NOMO-1 treated with DMSO at 0.1 percent for 48 hours (cell line): ENCODE results near the gene UPK2.

Experiments
- DNase-seq: peaks from one replicate; lab custom pipeline; 2025; ENCODE audit not compliant: unreplicated experiment; lab: John Stamatoyannopoulos, UW

The UPK2 gene

DNA sequence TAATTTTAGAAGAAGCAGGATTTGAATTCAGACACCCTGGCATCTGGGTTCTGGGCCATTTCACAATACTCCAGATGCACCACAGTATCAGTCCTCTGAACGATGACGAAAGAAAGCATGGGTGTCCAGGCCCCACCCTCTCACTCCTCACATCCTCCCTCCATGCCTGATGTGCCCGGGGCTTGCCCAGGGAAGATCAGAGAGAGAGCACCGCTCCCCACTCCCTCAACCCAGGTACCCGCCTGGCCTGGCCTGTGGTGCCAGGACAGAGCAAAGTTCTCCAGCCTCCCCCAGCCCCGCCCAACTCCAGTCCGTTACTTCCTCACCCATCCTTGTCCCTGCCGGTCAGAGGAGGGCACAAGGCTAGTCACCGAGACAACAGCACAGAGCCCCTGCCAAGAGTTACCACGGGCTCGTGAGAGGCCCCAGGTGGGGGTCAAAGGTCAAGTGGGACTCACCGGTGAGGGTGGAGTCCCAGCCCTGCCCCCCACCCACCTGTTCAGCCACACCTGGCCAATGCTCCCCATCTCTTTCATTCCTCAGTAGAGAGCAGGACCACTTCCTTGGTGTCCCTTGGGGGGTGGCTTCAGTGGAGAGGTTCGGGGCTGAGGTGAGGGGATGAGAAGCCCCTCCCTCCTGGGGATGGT lies 38.5 kb upstream of the UPK2 start:
- peak; percentile 66 for DNase-seq

DNA sequence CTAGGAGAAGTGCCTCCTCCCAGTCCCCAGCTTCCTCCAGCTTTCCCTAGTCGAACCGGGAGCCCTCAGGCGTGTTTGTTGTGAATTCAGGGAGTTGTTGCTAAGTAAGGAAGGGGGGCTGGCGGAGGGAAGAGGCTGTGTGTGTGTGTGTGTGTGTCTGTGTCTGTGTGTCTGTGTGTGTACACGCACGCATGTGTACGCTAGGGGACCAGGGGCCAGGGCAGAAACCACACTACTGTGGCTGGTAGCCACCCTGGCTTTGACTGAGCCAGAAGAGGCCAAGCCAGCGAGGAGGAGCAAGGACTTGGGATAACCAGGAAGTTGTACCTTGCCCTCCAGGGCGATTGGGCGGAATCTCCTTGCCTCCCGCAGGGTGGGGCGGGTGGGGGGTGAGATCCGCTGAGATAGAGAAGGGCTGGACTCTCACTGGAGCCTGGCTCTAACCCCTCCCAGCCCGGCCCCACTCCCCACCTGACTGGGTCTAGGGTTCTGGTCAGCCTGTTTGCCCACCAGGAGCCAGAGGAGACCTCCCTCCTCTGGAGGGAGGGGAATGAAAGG lies 37.9 kb upstream of the UPK2 start:
- DNase-seq: no peak

DNA sequence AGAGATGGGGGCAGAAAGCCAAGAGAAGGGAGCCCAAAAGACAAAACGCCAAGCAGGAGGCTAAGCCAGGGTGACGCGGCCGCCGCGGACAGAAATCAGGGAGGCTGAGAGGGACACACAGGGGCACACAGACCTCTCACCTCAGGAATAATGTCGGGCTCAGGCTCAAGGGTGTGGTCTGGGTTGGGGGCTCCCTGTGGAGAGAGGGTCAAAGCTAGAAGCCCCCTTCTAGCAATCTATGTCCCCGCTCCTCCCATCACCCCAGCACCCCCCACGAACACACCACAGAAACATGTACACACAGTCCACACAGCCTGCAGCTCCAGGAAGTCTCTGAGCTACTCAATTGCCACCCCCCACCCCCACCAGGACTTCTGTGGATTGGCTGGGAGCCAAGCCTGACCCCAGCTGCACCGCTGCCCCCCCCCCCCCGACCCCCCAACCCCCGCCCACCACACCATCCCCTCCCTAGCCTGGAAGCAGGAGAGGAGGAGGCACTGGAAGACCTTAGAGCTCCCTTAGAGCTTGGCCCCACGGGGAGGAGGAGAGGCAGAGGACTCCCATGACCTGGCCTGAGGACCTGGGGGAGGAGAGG lies 37.3 kb upstream of the UPK2 start:
- DNase-seq: no peak

DNA sequence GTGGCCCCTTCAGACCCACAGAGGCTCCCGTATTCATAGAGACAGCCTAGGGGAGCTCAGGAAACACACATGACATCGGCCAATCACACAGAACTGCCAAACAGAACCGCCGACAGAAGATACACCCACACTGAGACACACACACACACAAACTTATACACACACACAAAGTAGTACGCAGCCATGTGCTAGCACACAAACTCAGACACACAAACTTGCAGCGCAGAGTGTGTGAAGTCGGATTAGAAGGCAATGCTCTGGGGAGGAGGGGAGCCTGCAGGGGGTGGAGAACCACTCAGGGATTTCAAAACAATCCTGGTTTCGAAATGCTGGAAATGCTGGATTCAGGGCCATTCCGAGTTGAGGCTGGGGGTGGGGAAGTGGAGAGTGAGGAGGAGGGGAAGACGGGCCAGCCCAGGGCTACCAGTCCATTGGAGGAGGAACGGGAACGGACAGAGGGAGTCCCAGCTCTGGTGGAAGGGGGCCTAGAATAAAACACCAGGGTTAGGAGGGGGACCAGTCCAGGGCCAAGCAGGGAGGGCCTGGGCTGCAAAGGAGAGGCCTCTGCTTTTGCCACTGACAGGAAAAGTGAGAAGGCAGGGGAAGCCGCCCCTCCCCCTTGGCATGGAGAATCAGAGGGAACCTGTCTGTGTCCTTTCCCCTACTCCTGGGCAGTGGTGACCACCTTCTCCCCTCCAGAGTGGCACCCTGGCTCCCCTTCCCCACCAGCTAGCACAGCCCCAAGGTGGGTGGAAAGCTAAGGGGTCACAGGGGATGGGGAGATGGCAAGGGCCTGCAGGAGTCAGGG lies 34.8 kb upstream of the UPK2 start:
- no peak for DNase-seq

DNA sequence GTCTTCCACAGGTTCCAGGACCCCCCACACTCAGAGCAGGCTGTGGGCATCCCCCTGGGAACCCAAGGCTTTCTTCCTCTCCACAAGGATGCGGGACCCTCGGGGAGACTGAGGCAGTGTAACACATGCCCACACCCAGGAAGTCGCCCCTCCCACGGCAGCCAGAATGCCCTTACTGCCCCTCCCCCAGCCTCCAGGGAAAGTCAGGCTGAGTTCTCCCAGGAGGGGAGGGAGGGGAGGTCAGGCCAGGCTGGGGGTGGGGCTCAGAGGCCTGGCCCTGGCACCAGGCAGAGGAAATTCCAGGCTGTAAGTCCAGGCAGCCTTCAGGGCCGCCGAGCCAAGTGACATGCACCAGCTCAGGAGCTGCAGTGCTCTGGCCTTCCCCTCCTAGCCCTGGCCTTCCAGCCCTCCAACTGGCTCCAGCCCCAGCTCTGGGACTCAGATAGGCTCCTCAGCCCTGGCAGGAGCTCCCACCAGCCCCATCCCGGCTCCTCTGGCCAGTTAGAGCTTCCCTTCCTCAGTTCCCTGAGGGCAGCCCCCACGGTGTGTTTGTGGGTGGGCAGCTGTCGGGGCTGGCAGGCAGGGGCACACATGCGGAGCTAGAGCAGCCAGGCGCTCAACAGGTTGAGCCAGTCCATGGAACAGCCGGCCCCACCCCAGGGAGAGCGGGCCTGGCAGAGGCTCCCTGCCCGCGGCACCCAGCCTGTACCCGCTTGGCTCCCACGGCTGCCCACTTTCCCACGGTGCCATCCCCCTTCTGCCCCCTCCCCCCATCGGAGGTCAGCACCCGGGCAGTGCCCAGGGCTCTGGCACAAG lies 34.0 kb upstream of the UPK2 start:
- DNase-seq: no peak

DNA sequence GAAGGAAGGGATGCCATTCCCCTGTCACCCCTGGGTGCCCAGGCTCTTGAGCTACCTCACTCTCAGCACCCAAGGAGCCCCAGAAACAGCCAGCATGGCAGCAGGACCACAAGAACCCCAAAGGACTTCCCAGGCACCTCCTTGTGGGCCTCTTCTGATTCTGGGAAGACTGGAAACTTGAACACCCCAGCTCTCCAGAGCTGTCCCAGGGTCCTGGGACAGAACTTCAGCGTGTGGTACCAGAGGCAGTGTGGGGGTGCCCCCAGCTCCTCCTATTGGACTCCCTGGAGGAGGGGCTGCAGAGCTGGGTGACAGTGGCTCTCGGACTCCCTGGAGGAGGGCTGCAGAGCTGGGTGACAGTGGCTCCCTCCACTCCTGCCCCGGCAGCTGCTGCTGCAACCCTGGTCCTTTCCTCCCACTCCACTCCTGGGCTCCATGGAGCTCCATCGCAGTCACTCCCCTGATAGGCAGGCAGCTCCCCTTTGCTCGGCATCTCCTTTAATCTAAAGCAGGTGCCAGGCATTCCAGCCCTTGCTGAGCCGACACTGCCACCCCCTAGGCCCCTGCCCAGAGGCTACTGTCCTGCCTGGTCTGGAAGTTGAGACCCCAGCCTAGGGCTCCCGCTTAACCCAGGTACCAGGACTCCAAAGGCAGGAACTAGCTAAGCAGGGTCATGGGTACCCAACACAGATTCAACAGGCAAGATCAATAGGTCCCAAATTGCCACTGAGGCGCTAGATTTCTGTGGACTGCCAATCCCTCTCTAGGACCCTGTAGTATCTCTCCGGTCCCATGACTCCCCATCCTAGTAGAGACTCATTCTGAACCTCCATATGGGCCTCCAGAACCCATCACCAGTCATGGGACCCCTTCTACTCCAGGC lies 33.1 kb upstream of the UPK2 start:
- DNase-seq: no peak

DNA sequence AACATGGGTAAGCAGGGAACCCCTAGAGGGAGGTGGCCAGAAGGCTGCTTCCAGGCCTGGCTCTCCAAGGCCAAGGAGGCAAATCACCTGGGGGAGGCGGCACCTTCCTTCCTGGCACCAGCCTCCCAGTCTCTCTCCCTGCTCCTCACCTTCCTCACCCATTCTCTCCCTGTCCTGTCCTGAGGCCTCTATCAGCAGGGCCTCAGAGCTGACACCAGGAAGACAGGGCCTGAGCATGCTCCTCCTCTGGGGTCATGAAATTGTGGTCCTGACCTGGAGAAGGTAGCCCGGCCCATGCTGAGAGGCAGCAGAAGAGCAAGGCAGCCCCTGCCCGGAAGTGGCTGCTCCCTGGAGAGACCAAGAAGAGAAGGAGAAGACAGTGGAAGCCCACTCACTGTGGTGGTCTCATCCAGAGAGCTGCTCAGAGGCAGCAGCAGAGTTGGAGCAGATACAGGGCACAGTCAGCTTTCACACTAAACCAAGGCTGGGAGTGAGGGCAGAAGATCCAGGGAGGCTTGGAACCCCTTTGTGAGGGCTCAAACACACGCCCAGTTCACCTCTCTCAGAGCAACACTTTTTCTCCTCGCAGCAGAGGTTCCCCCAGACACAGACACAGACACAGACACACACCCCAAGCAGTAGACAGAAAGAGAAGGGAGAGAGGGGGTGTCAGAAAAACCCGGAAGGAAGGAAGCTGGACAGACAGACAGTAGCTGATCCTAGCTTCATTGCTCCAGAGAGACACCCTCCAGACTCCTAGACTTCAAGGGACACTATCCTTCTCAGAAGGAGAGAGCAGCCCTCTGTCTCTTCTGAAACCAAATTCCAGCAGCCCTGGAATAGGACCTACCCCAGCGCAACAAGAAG lies 32.1 kb upstream of the UPK2 start:
- DNase-seq: no peak

DNA sequence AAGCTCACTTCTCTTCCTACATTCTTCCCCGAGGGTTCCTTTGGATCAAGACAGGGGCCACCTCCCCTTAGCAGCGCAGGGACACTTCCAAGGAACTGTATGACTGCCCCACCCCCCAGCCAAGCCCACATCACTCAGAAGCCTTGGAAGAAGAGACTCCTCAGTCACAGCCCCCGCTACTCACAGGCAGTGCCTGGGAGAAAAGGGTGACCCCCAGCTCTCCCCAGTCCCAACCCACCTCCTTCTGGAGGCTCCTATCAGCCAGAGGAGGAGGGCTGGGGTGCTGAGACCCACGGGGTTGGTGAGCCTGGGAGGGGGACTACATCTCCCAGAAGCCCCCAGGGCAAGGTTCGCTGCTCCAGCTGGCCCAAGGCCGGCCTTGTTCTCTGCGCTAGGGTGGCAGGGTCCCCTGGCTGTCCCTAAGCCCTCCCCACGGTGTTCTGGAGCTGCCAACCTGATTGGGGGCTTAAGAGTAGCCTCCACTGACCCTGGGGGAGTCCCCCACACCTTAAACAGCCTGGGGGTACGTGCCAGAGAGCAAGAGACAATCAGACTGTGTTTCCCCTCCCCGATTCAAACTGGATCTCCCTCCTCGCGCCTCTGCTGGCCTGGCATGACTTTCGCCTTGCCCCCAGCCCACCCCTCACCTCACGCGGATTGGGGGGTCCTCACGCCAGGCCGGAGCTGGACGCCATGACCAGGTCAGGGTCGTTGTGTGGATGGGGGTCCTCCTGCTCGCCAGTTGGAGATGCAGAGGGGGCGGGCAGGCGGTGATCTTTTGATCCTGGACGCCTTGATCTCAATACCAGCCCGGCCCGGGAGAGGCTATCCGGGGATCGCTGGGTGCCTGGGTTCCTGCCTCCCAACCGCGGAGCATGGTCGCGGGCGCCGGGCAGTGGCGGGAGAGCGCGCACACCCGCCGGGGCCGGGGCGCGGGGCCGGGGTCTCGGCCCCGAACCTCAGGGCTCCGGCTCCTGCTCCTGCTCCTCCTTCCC lies 31.2 kb upstream of the UPK2 start:
- peak; percentile 20 for DNase-seq

DNA sequence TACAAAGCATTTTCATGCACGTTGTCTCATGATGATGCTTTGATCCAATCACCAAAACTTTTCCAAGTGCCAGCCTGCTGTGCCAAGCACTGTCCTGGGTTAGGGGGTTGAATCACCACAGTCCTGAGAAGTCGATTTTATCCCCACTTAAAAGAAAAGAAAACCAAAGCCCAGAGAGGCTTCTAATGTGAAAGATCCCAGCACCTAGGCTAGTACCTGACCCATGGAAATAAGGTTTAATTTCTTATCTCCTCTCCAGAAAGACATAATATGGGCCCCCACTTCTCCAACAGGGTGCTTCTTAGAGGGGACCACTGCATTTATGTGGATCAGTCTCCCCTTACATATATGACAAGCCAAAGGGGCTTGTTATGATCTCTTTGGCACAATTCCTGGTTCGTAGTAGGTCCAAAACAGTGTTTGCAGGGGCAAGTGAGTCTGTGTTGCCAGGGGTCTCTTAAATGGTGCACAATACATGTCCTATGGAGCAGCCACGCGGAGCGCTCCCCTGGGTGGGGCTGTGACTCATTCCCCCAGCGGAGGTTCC lies 28.5 kb upstream of the UPK2 start:
- no peak for DNase-seq

DNA sequence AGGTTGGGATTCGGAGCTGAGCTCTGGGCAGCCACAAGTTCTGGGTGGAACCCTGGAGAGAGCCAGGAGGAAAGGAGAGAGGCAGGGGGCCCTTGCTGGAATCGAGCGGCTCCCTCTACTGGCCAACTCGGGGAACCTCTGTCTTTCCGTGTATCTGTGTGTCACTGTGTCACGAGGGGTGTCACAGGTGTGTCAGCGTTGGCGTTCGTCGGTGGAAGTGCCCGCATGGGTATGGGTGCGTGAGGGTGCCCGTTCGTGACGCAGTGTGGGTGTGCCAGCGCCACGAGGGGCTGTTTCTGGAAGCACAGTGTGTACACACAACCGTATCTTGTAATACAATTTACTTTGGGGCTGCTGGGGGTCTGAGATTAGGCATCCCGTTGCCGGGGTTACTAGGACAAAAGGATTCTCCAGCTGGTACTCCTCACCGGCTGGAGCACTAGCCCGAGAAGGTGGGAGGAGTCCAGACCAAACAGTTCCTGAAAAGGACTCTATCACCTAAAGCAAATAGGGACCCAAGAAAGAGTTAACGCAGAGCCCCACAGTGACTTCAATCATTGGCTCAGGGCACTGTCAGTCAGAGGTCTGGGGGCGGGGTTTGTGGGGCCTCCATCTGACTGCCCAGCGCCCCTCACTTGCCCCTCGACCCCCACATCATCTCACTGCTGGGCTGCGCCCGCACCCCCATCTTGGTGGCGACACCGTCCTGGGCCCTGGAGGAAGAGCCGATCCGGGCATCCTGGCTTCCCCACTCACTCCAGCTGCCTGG lies 27.8 kb upstream of the UPK2 start:
- DNase-seq: peak; percentile 82

DNA sequence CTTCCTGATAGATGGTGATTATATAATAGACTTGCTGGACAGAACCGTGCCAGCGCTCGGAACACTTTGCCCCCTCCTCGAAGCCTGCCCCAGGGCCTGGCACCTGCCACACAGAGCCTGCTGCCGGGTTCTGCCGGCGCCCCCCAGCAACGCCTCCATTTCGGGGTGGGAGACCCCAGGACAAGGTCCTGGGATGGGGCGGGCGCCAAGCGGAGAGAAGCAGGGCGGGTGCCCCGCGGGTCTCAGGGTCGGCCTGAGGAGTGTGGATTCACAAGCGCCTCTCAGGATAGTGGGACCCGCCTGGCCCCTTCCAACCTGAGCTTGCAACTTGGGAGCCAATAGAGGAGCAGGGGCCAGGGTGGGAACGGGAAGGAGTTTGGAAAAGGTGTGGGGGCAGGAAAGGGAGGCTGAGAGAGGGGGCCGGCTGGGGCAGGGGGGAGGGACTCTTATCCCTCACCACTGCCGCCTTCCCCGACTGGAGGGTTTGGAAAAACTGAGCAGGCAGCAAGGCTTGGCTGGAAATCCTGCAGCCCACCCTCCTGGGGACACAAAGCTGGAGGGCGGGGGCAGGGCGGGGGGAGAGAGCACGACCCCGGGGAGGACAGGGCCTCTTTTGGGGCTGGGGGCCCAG lies 27.1 kb upstream of the UPK2 start:
- DNase-seq: peak; percentile 48

DNA sequence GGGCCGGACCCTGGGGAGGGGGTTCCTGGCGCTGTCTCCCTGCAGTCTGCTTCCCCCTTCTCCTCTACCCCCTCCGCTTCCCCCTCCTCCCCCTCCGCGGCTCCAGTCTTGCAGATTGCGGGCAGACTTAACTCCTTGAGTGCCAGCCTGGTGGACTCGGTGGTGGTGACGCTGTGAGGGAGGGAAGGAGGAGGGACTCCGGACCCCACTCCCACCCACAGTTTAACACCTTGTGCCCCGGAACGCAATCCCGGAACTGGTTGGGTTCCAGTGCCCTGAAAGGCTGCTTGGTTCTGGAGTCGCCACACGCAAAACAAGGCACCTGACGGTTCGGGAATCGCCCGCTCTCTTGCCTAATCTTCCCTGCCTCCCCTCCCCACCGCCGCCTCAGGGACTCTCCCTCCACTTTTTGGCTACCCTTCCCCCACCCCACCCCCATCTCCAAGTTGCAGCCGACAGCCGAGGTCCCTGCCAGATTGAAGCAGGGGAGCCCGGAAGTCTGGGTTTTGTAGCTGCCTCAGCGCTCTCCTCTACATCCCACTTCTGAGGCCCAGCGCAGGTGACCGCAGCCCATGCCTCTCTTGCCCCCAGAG lies 26.5 kb upstream of the UPK2 start:
- DNase-seq: peak; percentile 81

DNA sequence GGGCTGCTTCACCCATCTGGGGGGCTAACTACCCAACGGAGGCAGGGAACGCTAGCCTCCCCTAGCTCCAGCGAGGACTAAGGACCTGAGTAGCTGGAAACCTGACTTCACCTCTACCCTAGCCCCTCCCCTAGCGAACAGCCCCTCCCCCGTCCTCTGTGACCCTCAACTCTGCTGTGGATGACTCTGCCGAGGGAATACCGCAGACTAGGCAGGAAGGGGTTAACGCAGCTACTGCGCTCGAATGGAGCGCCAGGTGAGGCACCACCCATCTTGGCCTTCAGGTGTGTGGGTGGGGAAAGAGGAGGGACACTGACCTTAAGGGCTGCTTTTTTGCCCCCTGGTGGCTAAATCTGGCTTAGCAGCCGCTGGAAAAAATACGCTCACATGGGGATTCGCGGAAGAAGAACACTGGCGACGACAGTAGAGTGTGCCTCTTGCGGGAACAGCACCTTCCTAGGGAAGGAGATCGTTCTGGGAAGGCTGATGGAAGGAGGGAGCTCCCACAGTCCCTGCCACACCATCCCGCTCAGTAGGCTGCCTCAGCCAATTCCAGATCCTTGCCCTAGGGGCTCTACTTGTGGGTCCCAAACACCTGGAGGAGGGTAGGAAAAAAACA lies 25.9 kb upstream of the UPK2 start:
- peak; percentile 62 for DNase-seq

DNA sequence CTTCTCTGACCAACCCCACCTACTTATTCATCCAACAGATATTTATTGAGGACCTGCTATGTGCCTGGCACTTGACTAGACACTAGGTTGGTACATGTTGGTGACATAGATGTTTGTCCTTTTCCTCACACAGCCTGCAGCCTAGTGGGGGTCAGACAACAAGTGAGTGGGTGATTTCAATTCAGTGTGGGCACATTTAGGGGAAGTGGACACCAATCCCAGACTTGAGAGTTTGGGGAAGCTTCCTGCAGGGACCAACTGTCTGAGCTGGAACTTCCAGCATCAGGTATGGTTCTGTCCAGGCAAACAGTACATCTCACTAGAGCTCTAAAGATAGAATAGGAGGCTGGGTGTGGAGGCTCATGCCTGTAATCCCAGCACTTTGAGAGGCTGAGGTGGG lies 24.5 kb upstream of the UPK2 start:
- no peak for DNase-seq

DNA sequence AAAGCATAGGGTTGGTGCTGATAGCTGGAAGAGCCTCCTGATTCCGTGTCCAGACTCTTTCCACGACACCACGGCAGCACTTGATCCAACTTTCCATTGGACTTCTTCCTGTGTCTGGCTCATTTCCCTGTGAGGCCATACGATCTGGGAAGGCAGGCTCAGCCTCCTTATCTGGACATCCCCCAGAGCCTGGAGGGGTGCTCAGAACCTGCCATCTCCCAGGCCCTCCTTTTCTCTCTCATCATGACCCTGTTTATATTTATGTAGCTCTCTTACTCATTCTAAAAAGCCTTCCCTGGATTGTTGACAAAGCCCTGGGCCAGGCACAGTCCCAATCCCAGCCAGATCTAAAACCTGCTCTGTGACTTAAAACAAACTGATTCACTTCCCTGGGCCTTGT lies 22.6 kb upstream of the UPK2 start:
- DNase-seq: no peak

DNA sequence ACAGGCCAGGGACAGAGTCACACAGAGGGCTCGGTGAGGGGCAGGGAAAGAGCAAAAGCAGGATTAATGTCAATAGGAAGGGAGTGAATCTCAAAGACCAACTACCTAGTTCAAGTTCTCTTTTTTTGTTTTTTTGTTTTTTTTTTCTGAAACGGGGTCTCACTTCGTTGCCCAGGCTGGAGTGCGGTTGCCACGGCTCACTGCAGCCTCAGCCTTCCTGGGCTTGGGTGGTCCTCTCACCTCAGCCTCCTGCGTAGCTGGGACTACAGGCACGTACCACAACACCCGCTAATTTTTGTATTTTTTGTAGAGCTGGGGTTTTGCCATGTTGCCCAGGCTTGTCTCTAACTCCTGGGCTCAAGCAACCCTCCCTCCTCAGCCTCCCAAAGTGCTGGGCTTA lies 20.7 kb upstream of the UPK2 start:
- DNase-seq: no peak
